ENCODE measurements around the gene ITK.

GRCh38 chr5:157263496-157264090, 83.0 kb downstream of the ITK start:
- TF ChIP-seq, protein P1, sequence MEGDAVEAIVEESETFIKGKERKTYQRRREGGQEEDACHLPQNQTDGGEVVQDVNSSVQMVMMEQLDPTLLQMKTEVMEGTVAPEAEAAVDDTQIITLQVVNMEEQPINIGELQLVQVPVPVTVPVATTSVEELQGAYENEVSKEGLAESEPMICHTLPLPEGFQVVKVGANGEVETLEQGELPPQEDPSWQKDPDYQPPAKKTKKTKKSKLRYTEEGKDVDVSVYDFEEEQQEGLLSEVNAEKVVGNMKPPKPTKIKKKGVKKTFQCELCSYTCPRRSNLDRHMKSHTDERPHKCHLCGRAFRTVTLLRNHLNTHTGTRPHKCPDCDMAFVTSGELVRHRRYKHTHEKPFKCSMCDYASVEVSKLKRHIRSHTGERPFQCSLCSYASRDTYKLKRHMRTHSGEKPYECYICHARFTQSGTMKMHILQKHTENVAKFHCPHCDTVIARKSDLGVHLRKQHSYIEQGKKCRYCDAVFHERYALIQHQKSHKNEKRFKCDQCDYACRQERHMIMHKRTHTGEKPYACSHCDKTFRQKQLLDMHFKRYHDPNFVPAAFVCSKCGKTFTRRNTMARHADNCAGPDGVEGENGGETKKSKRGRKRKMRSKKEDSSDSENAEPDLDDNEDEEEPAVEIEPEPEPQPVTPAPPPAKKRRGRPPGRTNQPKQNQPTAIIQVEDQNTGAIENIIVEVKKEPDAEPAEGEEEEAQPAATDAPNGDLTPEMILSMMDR (conservative IDR thresholded peaks at IDR 0.05 in 1 of 2, IDR thresholded peaks at IDR 0.05 in 1 of 2; ENCODE audit: extremely low read depth in 1 of 2, insufficient read depth in 1 of 2, low read depth in 1 of 2, low read length in 2 of 2) = no peak
- no peak for TF ChIP-seq EZH2 (IDR thresholded peaks at IDR 0.05; ENCODE audit: borderline replicate concordance, low read length)
